Measurements from ENCODE around the gene PTMA. TPM values are rescaled to one million over a fixed set of nuclear protein-coding genes. Genes with fewer than 3 reads are reported as not detected.
"Not testable (repeated sequence)": the region's sequence is repeated elsewhere in the genome, so short reads cannot be mapped to it uniquely, and the experiment has no call there.

PTMA gene
- total RNA-seq, 1 experiment from 2014 or later = 2,130 TPM

GRCh38 chr2:231691251-231691772, 17.0 kb upstream of the PTMA start:
- no peak for DNase-seq (ENCODE audit: low read depth)

- no peak for DNase-seq (ENCODE audit: low read depth)
Measured at GRCh38 chr2:231692847-231693246, 15.5 kb upstream of the PTMA start.

GRCh38 chr2:231693956-231694355, 14.4 kb upstream of the PTMA start:
- no peak for DNase-seq (ENCODE audit: low read depth)

- no peak for DNase-seq (ENCODE audit: low read depth)
Measured at GRCh38 chr2:231696004-231696367, 12.3 kb upstream of the PTMA start.

GRCh38 chr2:231699006-231699405, 9.3 kb upstream of the PTMA start:
- DNase-seq (ENCODE audit: low read depth) = no peak

- peak; percentile 34 for DNase-seq (ENCODE audit: low read depth)
Measured at GRCh38 chr2:231701456-231702373, 6.6 kb upstream of the PTMA start.

GRCh38 chr2:231704017-231704416, 4.3 kb upstream of the PTMA start:
- no peak for DNase-seq (ENCODE audit: low read depth)

- DNase-seq (ENCODE audit: low read depth) = peak; percentile 95
Measured at GRCh38 chr2:231706731-231707624, 1.3 kb upstream of the PTMA start.

GRCh38 chr2:231707625-231707926, 749 bp upstream of the PTMA start:
- DNase-seq (ENCODE audit: low read depth) = no peak

GRCh38 chr2:231708773-231709635, 679 bp downstream of the PTMA start:
- peak; percentile 40 for DNase-seq (ENCODE audit: low read depth)

GRCh38 chr2:231709636-231709980, 1.3 kb downstream of the PTMA start:
- no peak for DNase-seq (ENCODE audit: low read depth)

- DNase-seq (ENCODE audit: low read depth) = peak; percentile 74
Measured at GRCh38 chr2:231709981-231710798, 1.9 kb downstream of the PTMA start.

GRCh38 chr2:231710799-231711676, 2.7 kb downstream of the PTMA start:
- peak; percentile 33 for DNase-seq (ENCODE audit: low read depth)

- no peak for DNase-seq (ENCODE audit: low read depth)
Measured at GRCh38 chr2:231711677-231712450, 3.5 kb downstream of the PTMA start.

- DNase-seq (ENCODE audit: low read depth) = not testable (repeated sequence)
Measured at GRCh38 chr2:231712451-231713021, 4.2 kb downstream of the PTMA start.

GRCh38 chr2:231713406-231713729, 5.0 kb downstream of the PTMA start:
- DNase-seq (ENCODE audit: low read depth) = not testable (repeated sequence)

GRCh38 chr2:231713730-231714638, 5.7 kb downstream of the PTMA start:
- DNase-seq (ENCODE audit: low read depth) = peak; percentile 84

Data from HT1080 (cell line).